HL-60 (cell line): ENCODE data around the gene NDEL1.

Source experiments
- CTCF ChIP-seq: IDR thresholded peaks from one replicate; pipeline ENCODE4 v1.5.1; 2011; ENCODE audit warnings: low read length, control low read depth, inconsistent platforms; ENCODE audit not compliant: insufficient read depth
- POLR2AphosphoS5 ChIP-seq: IDR thresholded peaks from 2 replicates; pipeline ENCODE4 v1.6.1; 2012; ENCODE audit warnings: low read depth

GRCh38 chr17:8481703-8482102 is 46.0 kb downstream of the NDEL1 start:
- TF ChIP-seq CTCF (no peak), POLR2AphosphoS5 (no peak)
